Osteocyte (in vitro differentiated cells): ENCODE data around the gene BLACAT1. TPM values are rescaled to one million over a fixed set of nuclear protein-coding genes. Genes with fewer than 3 reads are reported as not detected.

Experiments
- DNase-seq: peaks from one replicate; pipeline ENCODE4 v3.0.0; 2021; ENCODE audit warnings: mixed read lengths; ENCODE audit not compliant: unreplicated experiment; ENCODE audit errors: extremely low spot score
- H3K27ac Mint-ChIP-seq: one replicate; pipeline ENCODE4 v1.8.0; 2021; ENCODE audit warnings: mild to moderate bottlenecking, mixed read lengths; ENCODE audit not compliant: unreplicated experiment
- H3K27me3 Mint-ChIP-seq: one replicate; pipeline ENCODE4 v1.8.0; 2021; ENCODE audit warnings: mixed read lengths; ENCODE audit not compliant: unreplicated experiment
- H3K36me3 Mint-ChIP-seq: one replicate; pipeline ENCODE4 v1.8.0; 2021; ENCODE audit warnings: mixed read lengths; ENCODE audit not compliant: unreplicated experiment
- H3K4me1 Mint-ChIP-seq: one replicate; pipeline ENCODE4 v1.8.0; 2021; ENCODE audit warnings: mixed read lengths; ENCODE audit not compliant: unreplicated experiment
- H3K4me3 Mint-ChIP-seq: one replicate; pipeline ENCODE4 v1.8.0; 2021; ENCODE audit warnings: mild to moderate bottlenecking, moderate library complexity, mixed read lengths; ENCODE audit not compliant: unreplicated experiment
- H3K9me3 Mint-ChIP-seq: one replicate; pipeline ENCODE4 v1.8.0; 2021; ENCODE audit warnings: mixed read lengths; ENCODE audit not compliant: unreplicated experiment
- CTCF ChIP-seq: fragments of 200-600 bp; sonication (generic); IDR thresholded peaks from 2 replicates; pipeline ENCODE4 v1.5.0; 2021; ENCODE audit warnings: antibody characterized with exemption, mild to moderate bottlenecking, moderate library complexity
- total RNA-seq: library from RNA; stranded (reverse); gene quantifications from 2 replicates; pipeline ENCODE4 v1.2.1, GENCODE V29; 2021

The BLACAT1 gene
- total RNA-seq, 1 donor from 2014 or later = not detected

- no peak for TF ChIP-seq CTCF
- Mint-ChIP-seq H3K27me3 (peaks cover 52% of the 10 kb centered on the region), H3K36me3 (no peaks in the 10 kb centered on the region), H3K4me1 (peaks cover 7% of the 10 kb centered on the region), H3K9me3 (no peaks in the 10 kb centered on the region), H3K4me3 (no peak overlapping the region), H3K27ac (no peak overlapping the region)
- DNase-seq = no peak
Measured at GRCh38 chr1:205444931-205445645, 10.8 kb downstream of the BLACAT1 start.

- no peak overlapping the region for H3K4me3 Mint-ChIP-seq
Measured at GRCh38 chr1:205444300-205444930, 11.4 kb downstream of the BLACAT1 start.

GRCh38 chr1:205443585-205444299, 12.1 kb downstream of the BLACAT1 start:
- TF ChIP-seq CTCF = no peak
- Mint-ChIP-seq H3K27ac (no peak overlapping the region), H3K4me3 (no peak overlapping the region)

More at GRCh38 chr1:205444300-205444930, 11.4 kb downstream of the BLACAT1 start:
- no peak overlapping the region for H3K27ac Mint-ChIP-seq
- DNase-seq = no peak
- H3K27me3 Mint-ChIP-seq = peaks cover 52% of the 10 kb centered on the region
- H3K36me3 Mint-ChIP-seq = no peaks in the 10 kb centered on the region
- H3K9me3 Mint-ChIP-seq = no peaks in the 10 kb centered on the region
- TF ChIP-seq CTCF = no peak
- peaks cover 7% of the 10 kb centered on the region for H3K4me1 Mint-ChIP-seq

GRCh38 chr1:205442051-205442725, 13.7 kb downstream of the BLACAT1 start:
- Mint-ChIP-seq H3K4me1 (peaks cover 8% of the 10 kb centered on the region), H3K9me3 (no peaks in the 10 kb centered on the region), H3K27ac (no peak overlapping the region), H3K36me3 (no peaks in the 10 kb centered on the region), H3K27me3 (peaks cover 52% of the 10 kb centered on the region), H3K4me3 (no peak overlapping the region)
- DNase-seq = no peak
- no peak for TF ChIP-seq CTCF

More at GRCh38 chr1:205443585-205444299, 12.1 kb downstream of the BLACAT1 start:
- H3K4me1 Mint-ChIP-seq = peaks cover 10% of the 10 kb centered on the region
- H3K36me3 Mint-ChIP-seq = no peaks in the 10 kb centered on the region
- peaks cover 52% of the 10 kb centered on the region for H3K27me3 Mint-ChIP-seq
- DNase-seq = no peak
- H3K9me3 Mint-ChIP-seq = no peaks in the 10 kb centered on the region
